Measurements from ENCODE around the gene MYH2. TPM values are rescaled to one million over a fixed set of nuclear protein-coding genes. Genes with fewer than 3 reads are reported as not detected.

MYH2 gene
- 0.05 TPM in 1 of 2 replicates, not detected in the other for total RNA-seq
- not detected in 2 replicates for polyA plus RNA-seq
- 0.01 TPM in 1 of 2 replicates, not detected in the other for polyA plus RNA-seq (2011; cell fraction: cytosol; rRNA removed)
- 0.04 TPM in 1 of 2 replicates, not detected in the other for polyA plus RNA-seq (2011; cell fraction: nucleus; rRNA removed)
- polyA plus RNA-seq (2012): not detected in 2 replicates
- not detected in 2 replicates for polyA minus RNA-seq
- not detected for polyA minus RNA-seq (2011; cell fraction: cytosol; rRNA and poly(A)+ RNA removed)
- polyA minus RNA-seq (2011; cell fraction: nucleus; rRNA and poly(A)+ RNA removed): not detected in 2 replicates
- percentile 8 among the genes with signal in this experiment for Bru-seq, nascent RNA
- BruChase-seq, experiment 1, labeled RNA remaining after a 6-hour chase: percentile 7 among the genes with signal in this experiment
- not detected for BruChase-seq, experiment 2, labeled RNA remaining after a 2-hour chase
- long read RNA-seq: 0 reads

GRCh38 chr17:10549096-10549842 is at the start of gene MYH2:
TSS of gene MYH2 (minus strand) at chr17:10549658. CDS start at chr17:10547920, 1,738 bp downstream.
- no peaks in the 10 kb centered on the region for H4K20me1 ChIP-seq (replicated peaks; ENCODE audit: control insufficient read depth, extremely low read depth, insufficient read depth, low read length)
- FAIRE-seq (no peak), DNase-seq (ENCODE audit: low read depth, low spot score) (no peak)
- CTCF ChIA-PET: no interaction called here
- H3K4me2 ChIP-seq (ENCODE audit: insufficient read depth, low read length): no peak within 1 kb of the TSS
- H3K4me1 ChIP-seq (ENCODE audit: control insufficient read depth, extremely low read depth, insufficient read depth, low read length): no peaks in the 10 kb centered on the region
- H3K36me3 ChIP-seq (ENCODE audit: control insufficient read depth in 2 of 2, extremely low read depth in 1 of 2, insufficient read depth in 2 of 2, low read length in 2 of 2): no peaks in the 10 kb centered on the region
- dilution Hi-C loops (cut with MboI; ENCODE audit: extremely low pct_ligation_motif_present, low sequenced_read_pairs) (no loop called here), intact Hi-C loops (cut with micrococcal nuclease) (no loop called here)
- TF ChIP-seq EZH2 (IDR thresholded peaks at IDR 0.05; ENCODE audit: borderline replicate concordance, low read depth, low read length, severe bottlenecking) (no peak), MAX (IDR thresholded peaks at IDR 0.05; ENCODE audit: insufficient read depth, insufficient read length) (no peak), GATA2 (IDR thresholded peaks at IDR 0.05; ENCODE audit: insufficient read depth, insufficient read length, low read depth, low read length) (no peak), POLR2A (IDR thresholded peaks at IDR 0.05; ENCODE audit: low read depth, low read length) (no peak), MYC (IDR thresholded peaks at IDR 0.05; ENCODE audit: low read depth, low read length) (no peak), FOS (IDR thresholded peaks at IDR 0.05; ENCODE audit: borderline replicate concordance, insufficient read depth, low read length) (no peak), JUN (IDR thresholded peaks at IDR 0.05; ENCODE audit: borderline replicate concordance, insufficient read depth, insufficient read length, low read depth) (no peak), CTCF (IDR thresholded peaks at IDR 0.05; ENCODE audit: extremely low read depth in 1 of 2, insufficient read depth in 1 of 2, low read depth in 1 of 2, low read length in 2 of 2) (no peak), POLR2AphosphoS5 (IDR thresholded peaks at IDR 0.05; ENCODE audit: insufficient read depth, low read depth, low read length) (no peak)
- H2AFZ ChIP-seq (ENCODE audit: low read depth, low read length): no peak within 1 kb of the TSS
- no peak within 1 kb of the TSS for H3K27ac ChIP-seq (ENCODE audit: insufficient read depth, low read depth, low read length)
- BruUV-seq (replicated peaks): no TSS peak
- no peaks in the 10 kb centered on the region for H3K9me1 ChIP-seq (replicated peaks; ENCODE audit: control insufficient read depth, extremely low read depth, insufficient read depth, low read length)
- POLR2A ChIA-PET: no interaction called here
- no peaks in the 10 kb centered on the region for H3K79me2 ChIP-seq (ENCODE audit: control insufficient read depth, insufficient read depth, low read length)
- no peaks in the 10 kb centered on the region for H3K9me3 ChIP-seq (replicated peaks; ENCODE audit: control insufficient read depth, insufficient read depth, low read length)
- no peak within 1 kb of the TSS for H3K9ac ChIP-seq (replicated peaks; ENCODE audit: extremely low read depth, insufficient read depth, low read length)
- no peaks in the 10 kb centered on the region for H3K27me3 ChIP-seq (ENCODE audit: control insufficient read depth in 2 of 2, insufficient read depth in 2 of 2, low read length in 2 of 2)
- no peak within 1 kb of the TSS for H3K4me3 ChIP-seq (replicated peaks in 1 of 3; ENCODE audit: insufficient read depth in 1 of 3, low read depth in 1 of 3, low read length in 3 of 3)
